ENCODE results near the gene SELENOS.
A peak's percentile ranks its signal among the peaks of the same experiment; 100 is the strongest.

SELENOS gene

DNA sequence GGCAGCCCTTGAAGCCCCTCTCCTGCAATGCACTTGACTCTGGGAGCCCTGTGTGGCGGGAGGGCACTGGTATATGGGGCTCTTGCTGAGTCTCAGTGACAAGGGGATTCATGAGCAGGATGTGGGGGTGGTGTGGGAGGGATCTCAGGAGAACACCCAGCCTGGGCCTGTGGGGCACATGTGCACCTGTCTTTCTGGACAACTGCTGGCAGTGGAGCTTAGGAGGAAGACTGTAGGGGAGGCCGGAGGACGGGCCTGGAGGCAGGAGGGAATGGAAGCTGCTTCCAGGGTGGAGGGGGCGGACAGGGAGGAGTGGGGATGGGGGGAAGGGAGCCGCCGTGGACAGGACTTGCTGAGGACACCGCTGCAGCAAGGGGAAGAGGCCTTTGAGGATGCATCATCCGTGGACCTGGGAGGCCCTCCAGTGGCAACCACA is 28.6 kb upstream of the SELENOS start:
- TF ChIP-seq, protein P1, sequence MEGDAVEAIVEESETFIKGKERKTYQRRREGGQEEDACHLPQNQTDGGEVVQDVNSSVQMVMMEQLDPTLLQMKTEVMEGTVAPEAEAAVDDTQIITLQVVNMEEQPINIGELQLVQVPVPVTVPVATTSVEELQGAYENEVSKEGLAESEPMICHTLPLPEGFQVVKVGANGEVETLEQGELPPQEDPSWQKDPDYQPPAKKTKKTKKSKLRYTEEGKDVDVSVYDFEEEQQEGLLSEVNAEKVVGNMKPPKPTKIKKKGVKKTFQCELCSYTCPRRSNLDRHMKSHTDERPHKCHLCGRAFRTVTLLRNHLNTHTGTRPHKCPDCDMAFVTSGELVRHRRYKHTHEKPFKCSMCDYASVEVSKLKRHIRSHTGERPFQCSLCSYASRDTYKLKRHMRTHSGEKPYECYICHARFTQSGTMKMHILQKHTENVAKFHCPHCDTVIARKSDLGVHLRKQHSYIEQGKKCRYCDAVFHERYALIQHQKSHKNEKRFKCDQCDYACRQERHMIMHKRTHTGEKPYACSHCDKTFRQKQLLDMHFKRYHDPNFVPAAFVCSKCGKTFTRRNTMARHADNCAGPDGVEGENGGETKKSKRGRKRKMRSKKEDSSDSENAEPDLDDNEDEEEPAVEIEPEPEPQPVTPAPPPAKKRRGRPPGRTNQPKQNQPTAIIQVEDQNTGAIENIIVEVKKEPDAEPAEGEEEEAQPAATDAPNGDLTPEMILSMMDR (IDR thresholded peaks at IDR 0.05; ENCODE audit: insufficient read depth, low read depth, low read length, missing control alignments): no peak
- DNase-seq (ENCODE audit: low read depth): no peak
- H3K4me3 ChIP-seq (ENCODE audit: low read length): no peak overlapping the region

DNA sequence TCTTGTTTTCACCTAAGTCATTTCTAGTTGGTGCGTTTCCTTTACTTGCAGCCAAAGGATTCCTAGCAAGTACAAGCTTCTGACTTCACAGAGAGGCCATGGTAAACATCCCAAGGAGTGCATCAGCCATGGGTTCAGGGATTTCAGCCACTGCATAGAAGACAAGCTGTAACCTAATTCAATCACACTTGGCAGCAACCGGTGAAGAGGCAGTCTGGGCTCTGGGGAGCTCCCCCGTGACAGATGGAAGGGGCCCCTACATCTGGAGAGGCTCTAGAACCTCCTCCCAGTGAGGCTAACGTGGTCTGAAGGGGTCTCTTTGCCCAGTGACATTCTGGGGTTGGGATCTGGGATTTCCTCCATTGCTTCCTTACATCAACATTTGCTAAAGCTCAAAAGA is 26.1 kb upstream of the SELENOS start:
- TF ChIP-seq, protein P1 (IDR thresholded peaks at IDR 0.05; ENCODE audit: insufficient read depth, low read depth, low read length, missing control alignments): no peak
- no peak for DNase-seq (ENCODE audit: low read depth)
- no peak overlapping the region for H3K4me3 ChIP-seq (ENCODE audit: low read length)

DNA sequence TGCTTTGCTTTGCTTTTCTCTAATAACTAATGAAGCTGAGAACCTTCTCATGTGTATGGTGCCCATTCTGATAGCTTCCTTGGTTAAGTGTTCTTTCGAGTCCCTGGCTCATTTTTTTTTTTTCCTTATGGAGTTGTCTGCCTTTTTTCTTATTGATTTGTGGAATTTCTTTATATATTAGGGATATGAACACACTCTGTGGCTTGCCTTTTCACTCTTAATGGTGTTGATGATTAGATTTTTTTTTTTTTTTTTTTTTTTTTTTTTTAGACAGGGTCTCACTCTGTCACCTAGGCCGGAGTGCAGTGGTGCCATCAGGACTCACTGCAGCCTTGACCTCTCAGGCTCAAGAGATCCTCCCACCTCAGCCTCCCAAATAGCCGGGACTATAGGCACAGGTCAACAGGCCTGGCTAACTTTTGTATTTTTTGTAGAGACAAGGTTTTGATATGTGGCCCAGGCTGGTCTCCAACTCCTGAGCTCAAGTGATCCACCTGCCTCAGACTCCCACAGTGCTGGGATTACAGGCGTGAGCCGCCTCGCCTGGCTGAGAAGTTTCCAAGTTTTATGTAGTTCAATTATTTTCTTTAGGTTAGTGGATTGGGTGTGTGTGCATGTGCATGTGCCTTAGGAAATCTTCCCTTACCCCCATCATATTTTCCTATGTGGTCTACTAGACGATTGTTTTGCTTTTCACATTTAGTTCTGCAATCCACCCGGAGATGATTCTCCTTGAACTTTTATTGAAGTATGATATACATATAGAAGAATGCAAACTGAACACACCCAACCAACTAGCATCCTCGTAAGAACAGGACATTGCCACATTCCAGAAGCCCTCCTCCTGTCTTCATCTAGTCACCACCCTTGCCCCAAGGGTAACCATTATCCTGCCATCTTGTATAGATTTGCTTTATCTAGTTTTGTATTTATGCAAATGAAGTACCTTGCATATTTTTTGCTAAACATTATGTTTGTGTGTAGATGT is 19.4 kb upstream of the SELENOS start:
- no peak overlapping the region for H3K4me3 ChIP-seq (ENCODE audit: low read length)
- peak; percentile 86 for DNase-seq (ENCODE audit: low read depth)

DNA sequence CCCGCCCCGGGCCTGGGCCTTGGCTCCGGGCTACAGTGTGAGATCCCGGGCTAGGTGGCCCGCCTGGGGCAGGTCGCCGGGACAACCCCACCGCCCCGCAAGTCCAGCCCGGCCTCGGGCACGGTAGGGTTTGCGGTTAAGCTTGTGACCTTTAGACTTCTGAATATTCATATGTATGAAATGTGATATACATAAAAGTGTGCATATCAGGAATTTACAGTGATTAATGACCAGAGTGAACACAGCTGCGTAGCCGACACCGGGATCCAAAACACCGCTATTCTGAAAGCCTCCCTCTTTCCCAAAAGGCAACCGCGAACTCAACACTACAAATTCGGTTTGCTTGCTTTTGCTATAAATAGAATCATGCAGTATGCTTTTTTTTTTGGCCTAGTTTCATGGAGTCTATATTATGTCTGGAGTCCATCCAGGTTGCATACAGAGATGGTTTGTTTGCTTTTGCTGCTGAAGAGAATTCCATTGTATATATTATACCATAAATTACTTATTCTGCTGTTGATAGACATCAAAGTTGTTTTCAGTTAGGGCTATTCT is 18.4 kb upstream of the SELENOS start:
- H3K4me3 ChIP-seq (ENCODE audit: low read length): peak overlapping the region; percentile 95
- TF ChIP-seq, protein P1 (IDR thresholded peaks at IDR 0.05; ENCODE audit: insufficient read depth, low read depth, low read length, missing control alignments): no peak
- DNase-seq (ENCODE audit: low read depth): no peak

More for the DNA sequence above, 19.4 kb upstream of the SELENOS start:
- TF ChIP-seq, protein P1 (IDR thresholded peaks at IDR 0.05; ENCODE audit: insufficient read depth, low read depth, low read length, missing control alignments): no peak

DNA sequence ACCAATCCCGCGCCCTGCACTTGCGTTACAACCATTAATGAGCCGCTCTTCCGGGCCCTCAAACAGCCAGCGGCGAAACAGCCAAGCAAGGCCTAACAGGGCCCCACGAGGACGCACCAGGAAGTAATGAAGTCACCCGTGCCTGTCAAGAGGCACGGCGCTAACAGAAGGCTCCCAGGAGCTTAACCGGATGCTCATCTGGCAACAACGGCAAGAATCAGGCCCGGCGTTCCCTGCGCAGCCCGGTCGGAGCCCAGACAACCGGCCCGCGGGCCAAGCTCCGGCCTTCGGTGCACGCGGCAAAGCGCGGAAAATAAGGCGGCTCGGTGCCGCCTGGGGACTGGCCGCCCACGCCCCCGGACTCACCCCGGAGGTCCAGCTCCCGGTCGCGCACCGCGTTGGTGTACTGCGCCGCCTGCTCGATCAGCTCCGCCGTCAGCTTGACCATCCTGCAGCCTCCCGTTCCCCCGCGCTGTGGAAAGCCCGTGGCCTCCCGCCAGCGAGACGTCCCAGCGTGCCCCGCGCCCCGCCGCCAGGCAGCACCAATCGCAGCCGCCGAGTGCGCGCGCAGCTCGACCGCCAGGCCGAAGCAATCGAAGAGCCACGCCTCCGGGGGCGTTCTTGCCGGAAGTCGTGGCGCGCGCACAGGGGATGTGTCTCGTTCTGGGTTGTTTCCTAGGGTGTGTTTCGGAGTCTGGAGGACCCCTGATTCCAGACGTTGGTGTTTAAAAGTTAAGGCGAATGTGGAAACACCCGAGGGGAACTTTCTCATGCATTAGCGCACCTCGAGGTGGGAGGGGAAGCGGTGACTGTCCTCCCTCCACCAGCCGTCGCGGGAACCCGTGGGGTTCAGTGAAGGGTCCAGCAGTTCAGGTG is 17.7 kb upstream of the SELENOS start, which contains the start of gene SNRPA1:
Gene SNRPA1 (minus strand): TSS at position 518 of the 876 bp plus-strand sequence. CDS start 70 bp downstream, at position 448.
- peak; percentile 97 for DNase-seq (ENCODE audit: low read depth)
- peak within 1 kb of the TSS; percentile 95 for H3K4me3 ChIP-seq (ENCODE audit: low read length)
- TF ChIP-seq, protein P1 (IDR thresholded peaks at IDR 0.05; ENCODE audit: insufficient read depth, low read depth, low read length, missing control alignments): no peak

DNA sequence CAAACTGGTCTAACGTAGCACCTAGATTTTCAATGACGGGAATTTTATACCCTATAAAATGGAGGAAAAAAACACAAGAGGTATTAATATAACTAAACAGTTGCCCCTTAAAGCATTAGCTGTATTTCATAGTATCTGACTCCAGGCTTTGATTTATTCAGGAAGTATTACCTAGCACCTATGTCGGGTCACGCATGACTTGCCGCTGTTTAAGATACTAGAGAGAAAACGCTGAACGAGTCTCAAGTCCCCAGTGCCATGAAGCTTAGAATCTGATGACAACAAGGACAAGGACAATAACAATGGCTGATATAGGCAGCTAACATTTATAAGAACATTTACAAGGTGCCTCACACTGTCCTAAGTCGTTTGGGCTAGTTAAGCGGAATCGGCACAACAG is 15.8 kb upstream of the SELENOS start:
- TF ChIP-seq, protein P1 (IDR thresholded peaks at IDR 0.05; ENCODE audit: insufficient read depth, low read depth, low read length, missing control alignments): no peak
- DNase-seq (ENCODE audit: low read depth): peak; percentile 21
- peak overlapping the region; percentile 95 for H3K4me3 ChIP-seq (ENCODE audit: low read length)
